HepG2 (cell line): ENCODE results near the gene ABCC3. TPM values are rescaled to one million over a fixed set of nuclear protein-coding genes. Genes with fewer than 3 reads are reported as not detected.
A peak's percentile ranks its signal among the peaks of the same experiment; 100 is the strongest.

ENCODE experiments used
- ADNP ChIP-seq: sonication (generic); formaldehyde crosslinking; IDR thresholded peaks from 2 replicates; pipeline ENCODE4 v1.4.0; 2020; ENCODE audit warnings: missing genetic modification reagents
- AHR ChIP-seq: IDR thresholded peaks from 2 replicates; pipeline ENCODE4 v1.6.1; 2018; ENCODE audit warnings: missing genetic modification reagents, missing compliant biosample characterization
- BRCA1 ChIP-seq: sonication (generic); formaldehyde crosslinking; IDR thresholded peaks from 2 replicates; pipeline ENCODE4 v1.4.0; 2020; ENCODE audit warnings: missing genetic modification reagents
- CC2D1A ChIP-seq: sonication (generic); formaldehyde crosslinking; IDR thresholded peaks from 2 replicates; pipeline ENCODE4 v1.8.1; 2023; ENCODE audit warnings: mild to moderate bottlenecking, missing genetic modification reagents
- CEBPG ChIP-seq: IDR thresholded peaks from 2 replicates; pipeline ENCODE4 v1.6.1; 2016
- CHD4 ChIP-seq: fragments of 200-600 bp; sonication (generic); IDR thresholded peaks from 2 replicates; pipeline ENCODE4 v1.7.0; 2017; ENCODE audit warnings: mild to moderate bottlenecking, low read length, borderline replicate concordance
- DMAP1 ChIP-seq: IDR thresholded peaks from 2 replicates; pipeline ENCODE4 v1.6.1; 2016
- ERF ChIP-seq: IDR thresholded peaks from 2 replicates; pipeline ENCODE4 v1.6.1; 2018; ENCODE audit warnings: missing biosample characterization, missing genetic modification reagents
- GMEB2 ChIP-seq: IDR thresholded peaks from 2 replicates; pipeline ENCODE4 v1.6.1; 2016; ENCODE audit warnings: missing biosample characterization, missing genetic modification reagents, low read depth
- NFYC ChIP-seq: IDR thresholded peaks from 2 replicates; pipeline ENCODE4 v1.6.1; 2016; ENCODE audit warnings: missing genetic modification reagents, missing compliant biosample characterization
- NR2F2 ChIP-seq: IDR thresholded peaks from 2 replicates; pipeline ENCODE4 v1.6.1; 2012; ENCODE audit warnings: low read depth, inconsistent platforms, borderline replicate concordance
- RBM39 ChIP-seq: fragments of 200-400 bp; formaldehyde crosslinking; IDR thresholded peaks from one replicate; pipeline ENCODE4 v1.6.1; 2018; ENCODE audit warnings: antibody characterized with exemption, mild to moderate bottlenecking, low read depth, low read length; ENCODE audit not compliant: poor library complexity, severe bottlenecking
- SALL2 ChIP-seq: sonication (generic); formaldehyde crosslinking; IDR thresholded peaks from 2 replicates; pipeline ENCODE4 v1.8.1; 2023; ENCODE audit warnings: mild to moderate bottlenecking, missing genetic modification reagents, inconsistent platforms
- TRIM24 ChIP-seq: sonication (generic); formaldehyde crosslinking; IDR thresholded peaks from 2 replicates; pipeline ENCODE4 v1.8.0; 2022; ENCODE audit warnings: mild to moderate bottlenecking, missing genetic modification reagents
- ZBTB33 ChIP-seq: sonication (generic); formaldehyde crosslinking; IDR thresholded peaks from 2 replicates; pipeline ENCODE4 v1.4.0; 2020; ENCODE audit warnings: missing genetic modification reagents
- ZNF224 ChIP-seq: sonication (generic); formaldehyde crosslinking; IDR thresholded peaks from 2 replicates; pipeline ENCODE4 v1.5.0; 2020; ENCODE audit warnings: mild to moderate bottlenecking, missing genetic modification reagents
- ZNF296 ChIP-seq: sonication (generic); formaldehyde crosslinking; conservative IDR thresholded peaks from 2 replicates; pipeline ENCODE4 v1.5.0; 2020; ENCODE audit warnings: mild to moderate bottlenecking, missing genetic modification reagents
- ZNF383 ChIP-seq: sonication (generic); formaldehyde crosslinking; IDR thresholded peaks from 2 replicates; pipeline ENCODE4 v1.4.0; 2020; ENCODE audit warnings: missing genetic modification reagents, mild to moderate bottlenecking, borderline replicate concordance
- ZNF414 ChIP-seq: sonication (generic); formaldehyde crosslinking; IDR thresholded peaks from 2 replicates; pipeline ENCODE4 v1.5.0; 2020; ENCODE audit warnings: missing genetic modification reagents
- ZNF598 ChIP-seq: sonication (generic); formaldehyde crosslinking; IDR thresholded peaks from 2 replicates; pipeline ENCODE4 v1.5.1; 2020; ENCODE audit warnings: mild to moderate bottlenecking, missing genetic modification reagents, borderline replicate concordance
- ZNF747 ChIP-seq: sonication (generic); formaldehyde crosslinking; IDR thresholded peaks from 2 replicates; pipeline ENCODE4 v1.8.1; 2023; ENCODE audit warnings: missing genetic modification reagents, mild to moderate bottlenecking, borderline replicate concordance
- polyA plus RNA-seq, 8 experiments: library from polyadenylated mRNA; depleted of rRNA in 3 of 8; stranded (reverse) in 7 of 8; unstranded in 1 of 8; fragments of >200 nt; fragmentation: Illumina TruSeq in 4 of 8; extraction: Trizol in 4 of 8; gene quantifications; 2 replicates each; pipeline versions ENCODE4 v1.2.1 to v1.2.3, GENCODE V29; 2011 to 2016; ENCODE audit warnings: low read depth in 4 of 8, missing spikeins in 1 of 8, mixed read lengths in 1 of 8; ENCODE audit not compliant: insufficient read depth in 1 of 8
- total RNA-seq, 5 experiments: library from RNA; depleted of rRNA; stranded (reverse); fragments of >200 nt; fragmentation: Illumina TruSeq; extraction: Trizol; gene quantifications; 2 replicates each; pipeline ENCODE4 v1.2.3, GENCODE V29; 2016; ENCODE audit warnings: low read depth in 1 of 5
- TF ChIP-seq, protein P1 (sequence below): IDR thresholded peaks from 2 replicates; pipeline ENCODE4 v1.6.1; 2012; ENCODE audit warnings: low read length, improper control_type of control experiment
- TF ChIP-seq, protein P2 (sequence below): sonication (generic); formaldehyde crosslinking; IDR thresholded peaks from 2 replicates; pipeline ENCODE4 v1.8.0; 2022; ENCODE audit warnings: missing genetic modification reagents, low read depth, mild to moderate bottlenecking, borderline replicate concordance

ABCC3 gene
- total and polyA plus RNA-seq, 2 of the 13 experiments (the other 11 are each of a cell fraction or from before 2014, with no cell fraction given) = 25.2 to 50.7 TPM

DNA sequence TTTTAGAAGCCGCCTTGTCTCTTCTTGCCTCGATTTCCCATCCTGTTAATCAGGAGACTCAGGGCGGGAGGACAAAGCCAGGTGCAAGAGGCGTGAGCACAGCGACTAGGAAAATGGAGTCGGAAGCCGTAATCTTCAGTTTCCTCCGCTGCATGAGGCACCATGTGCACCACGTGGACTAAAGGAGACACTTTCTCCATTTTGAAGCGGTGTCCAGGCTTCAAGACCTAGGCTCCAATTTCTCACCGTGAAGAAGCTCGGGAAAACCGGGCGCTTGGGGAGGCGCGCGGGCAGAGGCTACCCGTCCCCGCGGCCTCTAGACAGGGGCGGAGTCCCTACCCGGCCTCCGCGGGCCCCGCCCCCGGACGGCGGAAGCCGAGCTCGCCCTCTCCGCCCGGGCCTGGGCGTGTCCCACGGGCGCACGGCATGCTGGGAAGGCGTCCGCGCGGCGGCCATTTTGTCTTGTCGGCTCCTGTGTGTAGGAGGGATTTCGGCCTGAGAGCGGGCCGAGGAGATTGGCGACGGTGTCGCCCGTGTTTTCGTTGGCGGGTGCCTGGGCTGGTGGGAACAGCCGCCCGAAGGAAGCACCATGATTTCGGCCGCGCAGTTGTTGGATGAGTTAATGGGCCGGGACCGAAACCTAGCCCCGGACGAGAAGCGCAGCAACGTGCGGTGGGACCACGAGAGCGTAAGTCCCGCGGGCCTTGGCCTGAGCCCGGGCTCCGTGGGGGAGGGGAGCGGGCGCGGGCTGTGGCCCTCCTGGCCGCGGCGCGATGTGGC lies 84.7 kb downstream of the ABCC3 start, which contains the start of gene LUC7L3 (continued):
- peak; percentile 99 for TF ChIP-seq ZNF598 (CRISPR knock-in tag)
- peak; percentile 97 for TF ChIP-seq RBM39
- TF ChIP-seq CHD4 = no peak
- no peak for TF ChIP-seq TRIM24 (CRISPR knock-in tag)
- TF ChIP-seq ERF (CRISPR knock-in tag) = peak; percentile 86
- peak; percentile 99 for TF ChIP-seq DMAP1 (CRISPR knock-in tag)
- TF ChIP-seq ZNF414 (CRISPR knock-in tag) = peak; percentile 72
- peak; percentile 76; the same call in 1 of the 2 replicates for TF ChIP-seq SALL2 (CRISPR knock-in tag)
- TF ChIP-seq ZBTB33 (CRISPR knock-in tag) = peak; percentile 40; the same call in 1 of the 2 replicates
- TF ChIP-seq, protein P1, sequence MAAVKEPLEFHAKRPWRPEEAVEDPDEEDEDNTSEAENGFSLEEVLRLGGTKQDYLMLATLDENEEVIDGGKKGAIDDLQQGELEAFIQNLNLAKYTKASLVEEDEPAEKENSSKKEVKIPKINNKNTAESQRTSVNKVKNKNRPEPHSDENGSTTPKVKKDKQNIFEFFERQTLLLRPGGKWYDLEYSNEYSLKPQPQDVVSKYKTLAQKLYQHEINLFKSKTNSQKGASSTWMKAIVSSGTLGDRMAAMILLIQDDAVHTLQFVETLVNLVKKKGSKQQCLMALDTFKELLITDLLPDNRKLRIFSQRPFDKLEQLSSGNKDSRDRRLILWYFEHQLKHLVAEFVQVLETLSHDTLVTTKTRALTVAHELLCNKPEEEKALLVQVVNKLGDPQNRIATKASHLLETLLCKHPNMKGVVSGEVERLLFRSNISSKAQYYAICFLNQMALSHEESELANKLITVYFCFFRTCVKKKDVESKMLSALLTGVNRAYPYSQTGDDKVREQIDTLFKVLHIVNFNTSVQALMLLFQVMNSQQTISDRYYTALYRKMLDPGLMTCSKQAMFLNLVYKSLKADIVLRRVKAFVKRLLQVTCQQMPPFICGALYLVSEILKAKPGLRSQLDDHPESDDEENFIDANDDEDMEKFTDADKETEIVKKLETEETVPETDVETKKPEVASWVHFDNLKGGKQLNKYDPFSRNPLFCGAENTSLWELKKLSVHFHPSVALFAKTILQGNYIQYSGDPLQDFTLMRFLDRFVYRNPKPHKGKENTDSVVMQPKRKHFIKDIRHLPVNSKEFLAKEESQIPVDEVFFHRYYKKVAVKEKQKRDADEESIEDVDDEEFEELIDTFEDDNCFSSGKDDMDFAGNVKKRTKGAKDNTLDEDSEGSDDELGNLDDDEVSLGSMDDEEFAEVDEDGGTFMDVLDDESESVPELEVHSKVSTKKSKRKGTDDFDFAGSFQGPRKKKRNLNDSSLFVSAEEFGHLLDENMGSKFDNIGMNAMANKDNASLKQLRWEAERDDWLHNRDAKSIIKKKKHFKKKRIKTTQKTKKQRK = no peak
- peak; percentile 72; the same call in 1 of the 2 replicates for TF ChIP-seq ZNF296
- TF ChIP-seq ZNF224 (CRISPR knock-in tag) = peak; percentile 87; the same call in 1 of the 2 replicates
- no peak for TF ChIP-seq ZNF383 (CRISPR knock-in tag)
- TF ChIP-seq CC2D1A = no peak
- no peak; the same call in 1 of the 2 replicates for TF ChIP-seq GMEB2 (CRISPR knock-in tag)
- no peak for TF ChIP-seq NR2F2
- peak; percentile 40; the same call in 1 of the 2 replicates for TF ChIP-seq BRCA1 (CRISPR knock-in tag)
- TF ChIP-seq ZNF747 (CRISPR knock-in tag) = peak; percentile 95; the same call in 1 of the 2 replicates
- TF ChIP-seq AHR (CRISPR knock-in tag) = peak; percentile 83; the same call in 1 of the 2 replicates
- TF ChIP-seq NFYC = peak; percentile 38
- TF ChIP-seq ADNP (CRISPR knock-in tag) = no peak
- TF ChIP-seq CEBPG (CRISPR knock-in tag) = no peak
- TF ChIP-seq, protein P2, sequence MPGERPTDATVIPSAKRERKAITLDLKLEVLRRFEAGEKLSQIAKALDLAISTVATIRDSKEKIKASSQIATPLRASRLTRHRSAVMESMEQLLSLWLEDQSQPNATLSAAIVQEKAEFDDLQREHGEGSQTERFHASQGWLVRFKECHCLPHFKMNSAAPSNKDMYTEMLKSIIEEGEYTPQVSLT (CRISPR knock-in tag) = peak; percentile 62; the same call in 1 of the 2 replicates
